ENCODE data around the gene C1QTNF6.

C1QTNF6 gene

GRCh38 chr22:37196539-37197450 is 8.7 kb upstream of the C1QTNF6 start:
- peak overlapping the region; percentile 10; the same call in 1 of the 2 replicates for H3K4me3 ChIP-seq (ENCODE audit: low read depth, low read length)
- H3K27me3 ChIP-seq (ENCODE audit: control insufficient read depth, insufficient read depth, low read length) = no peaks in the 10 kb centered on the region
- peaks cover 14% of the 10 kb centered on the region for H3K9me3 ChIP-seq (ENCODE audit: control insufficient read depth, insufficient read depth, low read depth, low read length)
- H3K4me1 ChIP-seq (ENCODE audit: control insufficient read depth, insufficient read depth, low read length) = peaks cover 28% of the 10 kb centered on the region
- no peak overlapping the region for H3K27ac ChIP-seq (ENCODE audit: low read depth, low read length)
- H3K9ac ChIP-seq (ENCODE audit: low read length) = peak overlapping the region; percentile 57
- no peaks in the 10 kb centered on the region for H3K36me3 ChIP-seq (ENCODE audit: control insufficient read depth, insufficient read depth, low read length)

DNA sequence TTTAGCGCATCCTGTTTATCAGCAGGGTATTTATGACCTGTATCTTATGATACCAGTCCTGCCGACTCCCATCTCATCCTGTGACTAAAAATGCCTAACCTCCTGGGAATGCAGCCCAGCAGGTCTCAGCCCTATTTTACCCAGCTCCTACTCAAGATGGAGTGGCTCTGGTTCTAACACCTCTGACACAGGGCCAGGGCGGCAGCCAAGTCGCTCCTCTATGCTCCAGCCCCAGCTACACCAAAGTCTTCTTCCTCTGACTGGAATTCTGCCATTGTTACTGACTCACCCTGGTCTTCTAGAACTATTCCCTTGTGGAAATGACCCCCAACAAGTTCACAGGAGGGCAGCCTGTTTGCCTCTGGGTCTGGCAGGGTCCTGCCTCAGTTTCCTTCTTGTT is 7.9 kb upstream of the C1QTNF6 start:
- H3K9me3 ChIP-seq (ENCODE audit: control insufficient read depth, insufficient read depth, low read depth, low read length) = peaks cover 14% of the 10 kb centered on the region
- H3K4me1 ChIP-seq (ENCODE audit: control insufficient read depth, insufficient read depth, low read length) = peaks cover 28% of the 10 kb centered on the region
- no peak overlapping the region for H3K27ac ChIP-seq (ENCODE audit: low read depth, low read length)
- no peaks in the 10 kb centered on the region for H3K27me3 ChIP-seq (ENCODE audit: control insufficient read depth, insufficient read depth, low read length)
- H3K4me3 ChIP-seq (ENCODE audit: low read depth, low read length) = no peak overlapping the region
- H3K9ac ChIP-seq (ENCODE audit: low read length) = no peak overlapping the region
- no peaks in the 10 kb centered on the region for H3K36me3 ChIP-seq (ENCODE audit: control insufficient read depth, insufficient read depth, low read length)

DNA sequence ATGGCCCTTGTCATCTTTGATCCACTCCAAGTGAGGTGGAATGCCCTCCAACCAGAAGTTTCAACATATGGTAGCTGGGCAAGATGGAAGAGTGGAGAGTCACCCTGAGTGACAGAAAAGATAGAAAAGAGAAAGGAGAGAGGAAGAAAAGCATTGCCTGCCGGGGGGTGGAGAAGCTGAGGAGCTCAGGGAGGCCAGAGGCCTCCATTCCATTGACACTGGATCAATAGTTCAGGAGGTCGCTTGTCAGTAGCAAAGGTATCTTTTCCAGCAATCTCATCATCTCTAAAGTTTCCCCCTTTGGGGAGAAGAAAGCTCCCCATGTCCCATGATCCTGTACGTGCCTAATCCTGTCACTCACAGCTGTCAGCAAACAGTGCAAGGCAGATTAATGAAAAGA is 6.7 kb upstream of the C1QTNF6 start:
- no peaks in the 10 kb centered on the region for H3K36me3 ChIP-seq (ENCODE audit: control insufficient read depth, insufficient read depth, low read length)
- H3K27me3 ChIP-seq (ENCODE audit: control insufficient read depth, insufficient read depth, low read length) = no peaks in the 10 kb centered on the region
- H3K4me3 ChIP-seq (ENCODE audit: low read depth, low read length) = no peak overlapping the region
- no peak overlapping the region for H3K27ac ChIP-seq (ENCODE audit: low read depth, low read length)
- no peak overlapping the region for H3K9ac ChIP-seq (ENCODE audit: low read length)
- H3K9me3 ChIP-seq (ENCODE audit: control insufficient read depth, insufficient read depth, low read depth, low read length) = peaks cover 14% of the 10 kb centered on the region
- peaks cover 28% of the 10 kb centered on the region for H3K4me1 ChIP-seq (ENCODE audit: control insufficient read depth, insufficient read depth, low read length)

GRCh38 chr22:37193629-37194191 is 5.7 kb upstream of the C1QTNF6 start:
- Histone ChIP-seq H3K27me3 (ENCODE audit: control insufficient read depth, insufficient read depth, low read length) (no peaks in the 10 kb centered on the region), H3K27ac (ENCODE audit: low read depth, low read length) (no peak overlapping the region), H3K4me1 (ENCODE audit: control insufficient read depth, insufficient read depth, low read length) (peaks cover 35% of the 10 kb centered on the region), H3K9me3 (ENCODE audit: control insufficient read depth, insufficient read depth, low read depth, low read length) (peaks cover 14% of the 10 kb centered on the region), H3K4me3 (ENCODE audit: low read depth, low read length) (no peak overlapping the region), H3K36me3 (ENCODE audit: control insufficient read depth, insufficient read depth, low read length) (no peaks in the 10 kb centered on the region), H3K9ac (ENCODE audit: low read length) (no peak overlapping the region)

DNA sequence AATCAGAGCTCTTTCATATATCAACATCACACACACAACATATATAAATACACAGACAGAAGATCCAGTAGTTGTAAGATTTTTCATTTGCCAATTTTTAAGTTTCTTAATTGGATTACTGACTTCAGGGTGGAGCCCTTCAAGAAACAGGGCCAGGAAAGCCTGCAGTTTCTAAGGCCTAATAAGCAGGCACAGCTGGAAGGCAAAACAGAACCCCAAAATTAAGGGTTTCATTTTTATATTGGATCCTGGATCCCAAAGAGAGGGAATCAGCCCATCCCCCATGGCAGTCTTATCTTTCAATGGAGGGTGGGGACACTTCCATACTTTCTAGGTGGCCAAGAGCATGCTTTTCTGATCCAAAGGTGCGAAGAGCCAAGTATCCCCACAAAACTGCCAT is 4.7 kb upstream of the C1QTNF6 start:
- Histone ChIP-seq H3K9ac (ENCODE audit: low read length) (no peak overlapping the region), H3K4me1 (ENCODE audit: control insufficient read depth, insufficient read depth, low read length) (peaks cover 34% of the 10 kb centered on the region)

DNA sequence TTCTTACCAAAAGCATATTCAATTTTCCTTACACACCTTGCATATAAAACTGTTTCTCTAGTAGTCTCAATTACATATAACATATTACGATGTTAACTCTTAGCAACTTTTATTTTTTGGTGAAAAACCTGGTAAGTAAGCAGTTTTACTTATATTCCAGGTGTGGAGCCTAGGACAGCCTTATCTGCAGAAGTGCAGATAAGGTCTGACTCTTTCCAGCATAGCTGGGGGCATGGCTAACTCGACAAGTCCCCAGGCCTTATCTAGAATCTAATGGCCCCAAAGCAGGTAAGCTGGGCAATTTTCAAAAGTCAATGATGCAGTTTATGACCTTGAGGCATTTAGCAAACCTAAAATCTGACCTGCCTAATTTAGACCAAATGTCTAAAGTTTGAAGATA is 4.2 kb upstream of the C1QTNF6 start:
- H3K9ac ChIP-seq (ENCODE audit: low read length) = no peak overlapping the region
- no peaks in the 10 kb centered on the region for H3K36me3 ChIP-seq (ENCODE audit: control insufficient read depth, insufficient read depth, low read length)
- no peak overlapping the region for H3K4me3 ChIP-seq (ENCODE audit: low read depth, low read length)
- H3K4me1 ChIP-seq (ENCODE audit: control insufficient read depth, insufficient read depth, low read length) = peaks cover 28% of the 10 kb centered on the region
- H3K27me3 ChIP-seq (ENCODE audit: control insufficient read depth, insufficient read depth, low read length) = no peaks in the 10 kb centered on the region
- peaks cover 14% of the 10 kb centered on the region for H3K9me3 ChIP-seq (ENCODE audit: control insufficient read depth, insufficient read depth, low read depth, low read length)
- H3K27ac ChIP-seq (ENCODE audit: low read depth, low read length) = no peak overlapping the region

More for the DNA sequence above, 4.7 kb upstream of the C1QTNF6 start:
- Histone ChIP-seq H3K27ac (ENCODE audit: low read depth, low read length) (no peak overlapping the region), H3K9me3 (ENCODE audit: control insufficient read depth, insufficient read depth, low read depth, low read length) (peaks cover 14% of the 10 kb centered on the region), H3K27me3 (ENCODE audit: control insufficient read depth, insufficient read depth, low read length) (no peaks in the 10 kb centered on the region), H3K4me3 (ENCODE audit: low read depth, low read length) (no peak overlapping the region), H3K36me3 (ENCODE audit: control insufficient read depth, insufficient read depth, low read length) (no peaks in the 10 kb centered on the region)

DNA sequence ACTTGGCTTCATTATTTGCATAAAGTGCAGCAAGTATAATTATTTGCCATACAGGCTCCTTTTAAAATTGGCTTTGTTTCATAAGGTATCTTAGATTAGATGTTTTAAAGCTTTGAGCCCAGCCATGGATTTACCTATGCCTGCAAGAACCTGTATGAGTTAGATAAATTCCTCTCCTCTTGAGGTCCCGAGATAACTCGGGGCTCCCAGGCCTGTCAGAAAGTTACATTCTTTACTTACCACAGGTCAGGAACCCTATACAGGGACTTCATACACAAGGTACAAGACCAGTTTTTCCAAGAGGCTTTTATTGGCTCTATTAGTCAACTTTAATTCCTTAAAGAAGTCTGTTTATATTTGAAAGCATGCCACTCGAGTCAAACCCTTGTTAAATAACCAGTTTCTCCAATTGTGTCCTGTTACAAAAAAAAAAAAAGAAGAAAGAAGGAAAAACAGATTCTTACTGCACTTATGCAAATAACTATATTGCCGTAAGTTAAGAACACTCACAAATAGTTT is 2.3 kb upstream of the C1QTNF6 start:
- Histone ChIP-seq H3K27ac (ENCODE audit: low read depth, low read length) (no peak overlapping the region), H3K9me3 (ENCODE audit: control insufficient read depth, insufficient read depth, low read depth, low read length) (peaks cover 14% of the 10 kb centered on the region), H3K27me3 (ENCODE audit: control insufficient read depth, insufficient read depth, low read length) (no peaks in the 10 kb centered on the region), H3K4me1 (ENCODE audit: control insufficient read depth, insufficient read depth, low read length) (peaks cover 25% of the 10 kb centered on the region), H3K4me3 (ENCODE audit: low read depth, low read length) (no peak overlapping the region), H3K36me3 (ENCODE audit: control insufficient read depth, insufficient read depth, low read length) (no peaks in the 10 kb centered on the region), H3K9ac (ENCODE audit: low read length) (no peak overlapping the region)

- H3K4me3 ChIP-seq (ENCODE audit: low read depth, low read length) = peak overlapping the region; percentile 57; the same call in 1 of the 2 replicates
- peaks cover 25% of the 10 kb centered on the region for H3K4me1 ChIP-seq (ENCODE audit: control insufficient read depth, insufficient read depth, low read length)
- H3K27ac ChIP-seq (ENCODE audit: low read depth, low read length) = peak overlapping the region; percentile 27
- no peaks in the 10 kb centered on the region for H3K27me3 ChIP-seq (ENCODE audit: control insufficient read depth, insufficient read depth, low read length)
- H3K9ac ChIP-seq (ENCODE audit: low read length) = peak overlapping the region; percentile 57
- H3K36me3 ChIP-seq (ENCODE audit: control insufficient read depth, insufficient read depth, low read length) = no peaks in the 10 kb centered on the region
- peaks cover 14% of the 10 kb centered on the region for H3K9me3 ChIP-seq (ENCODE audit: control insufficient read depth, insufficient read depth, low read depth, low read length)
These were observed 937 bp upstream of the C1QTNF6 start for GRCh38 chr22:37188901-37189466.

- Histone ChIP-seq H3K4me3 (ENCODE audit: low read depth, low read length) (peak overlapping the region; percentile 57), H3K9me3 (ENCODE audit: control insufficient read depth, insufficient read depth, low read depth, low read length) (peaks cover 6% of the 10 kb centered on the region; the same call in 1 of the 2 replicates), H3K27me3 (ENCODE audit: control insufficient read depth, insufficient read depth, low read length) (no peaks in the 10 kb centered on the region), H3K9ac (ENCODE audit: low read length) (peak overlapping the region; percentile 68), H3K36me3 (ENCODE audit: control insufficient read depth, insufficient read depth, low read length) (no peaks in the 10 kb centered on the region), H3K4me1 (ENCODE audit: control insufficient read depth, insufficient read depth, low read length) (peaks cover 29% of the 10 kb centered on the region), H3K27ac (ENCODE audit: low read depth, low read length) (peak overlapping the region; percentile 18; the same call in 1 of the 2 replicates)
These were observed 526 bp downstream of the C1QTNF6 start for GRCh38 chr22:37187552-37187890.

DNA sequence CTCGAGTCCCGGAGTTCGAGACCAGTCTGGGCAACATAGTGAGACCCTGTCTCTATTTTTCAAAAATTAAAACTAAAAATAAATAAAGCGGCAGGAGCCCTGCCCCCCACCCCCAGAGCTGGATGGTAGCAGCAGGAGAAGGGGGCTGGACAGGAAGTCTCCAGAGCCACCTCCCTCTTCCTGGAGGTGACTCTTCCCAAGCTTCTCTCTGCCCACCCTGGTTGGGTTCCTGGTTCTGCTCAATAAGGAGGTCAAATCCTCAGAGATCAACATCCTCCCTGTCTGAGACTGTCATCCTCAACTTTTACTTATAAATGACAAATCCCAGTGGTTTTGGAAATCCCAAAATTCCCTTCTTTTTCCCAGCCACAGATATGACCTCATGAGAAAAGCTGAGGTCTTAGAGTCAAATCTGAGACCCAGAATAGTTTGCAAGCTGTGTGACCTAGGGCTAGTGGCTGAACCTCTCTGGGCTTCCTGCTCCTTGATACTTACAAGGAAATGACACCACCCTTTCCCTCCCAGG is 987 bp downstream of the C1QTNF6 start:
- no peaks in the 10 kb centered on the region for H3K27me3 ChIP-seq (ENCODE audit: control insufficient read depth, insufficient read depth, low read length)
- 0 out of 2 replicates have a peak, but pooled peaks cover 2% of the 10 kb centered on the region for H3K9me3 ChIP-seq (ENCODE audit: control insufficient read depth, insufficient read depth, low read depth, low read length)
- H3K27ac ChIP-seq (ENCODE audit: low read depth, low read length) = no peak overlapping the region
- peaks cover 29% of the 10 kb centered on the region for H3K4me1 ChIP-seq (ENCODE audit: control insufficient read depth, insufficient read depth, low read length)
- H3K9ac ChIP-seq (ENCODE audit: low read length) = no peak overlapping the region
- H3K4me3 ChIP-seq (ENCODE audit: low read depth, low read length) = peak overlapping the region; percentile 57
- H3K36me3 ChIP-seq (ENCODE audit: control insufficient read depth, insufficient read depth, low read length) = no peaks in the 10 kb centered on the region

Measured in HUES6 (cell line).